SU-DHL-6 (cell line): ENCODE results near the gene HSD11B2.

Experiments used
- H2AFZ ChIP-seq: fragments of 200-600 bp; sonication (generic); 2 replicates; pipeline ENCODE4 v1.6.1; 2014; ENCODE audit warnings: low read depth, mild to moderate bottlenecking, moderate library complexity, mixed read lengths, antibody characterized with exemption, low read length; ENCODE audit not compliant: severe bottlenecking
- H3F3A ChIP-seq: fragments of 200-600 bp; shearing (Covaris generic); 2 replicates; pipeline ENCODE4 v1.6.0; 2016; ENCODE audit warnings: antibody characterized with exemption, mild to moderate bottlenecking; ENCODE audit not compliant: insufficient read depth
- H3K27ac ChIP-seq: fragments of 200-600 bp; sonication (generic); 2 replicates; pipeline ENCODE4 v1.5.1; 2016; ENCODE audit warnings: low read depth, mild to moderate bottlenecking, low read length, moderate library complexity, mixed read lengths
- H3K27me3 ChIP-seq: fragments of 200-600 bp; sonication (generic), shearing (Covaris generic); 2 replicates; pipeline ENCODE4 v1.6.0; 2014; ENCODE audit warnings: mild to moderate bottlenecking, low read length
- H3K36me3 ChIP-seq: fragments of 200-600 bp; sonication (generic); 2 replicates; pipeline ENCODE4 v1.6.1; 2014; ENCODE audit warnings: mild to moderate bottlenecking, low read length, mixed read lengths
- H3K4me2 ChIP-seq: fragments of 300-600, 200-600 bp; shearing (Covaris generic), sonication (generic); 2 replicates; pipeline ENCODE4 v1.6.0; 2014; ENCODE audit warnings: low read length, low read depth, mild to moderate bottlenecking; ENCODE audit not compliant: poor library complexity, severe bottlenecking
- H3K4me3 ChIP-seq: fragments of 200-600 bp; sonication (generic); 2 replicates; pipeline ENCODE4 v1.5.1; 2014; ENCODE audit warnings: antibody characterized with exemption, low read length, mild to moderate bottlenecking, mixed read lengths; ENCODE audit not compliant: insufficient read depth, poor library complexity, severe bottlenecking
- H3K79me2 ChIP-seq: fragments of 200-600 bp; sonication (generic); 2 replicates; pipeline ENCODE4 v1.6.1; 2014; ENCODE audit warnings: mild to moderate bottlenecking, low read length, moderate library complexity; ENCODE audit not compliant: insufficient read depth
- H3K9ac ChIP-seq: fragments of 200-600 bp; sonication (generic); 2 replicates; pipeline ENCODE4 v1.7.0; 2014; ENCODE audit warnings: mild to moderate bottlenecking, low read length
- H3K9me2 ChIP-seq: fragments of 200-600 bp; sonication (generic); replicated peaks from 2 replicates; pipeline ENCODE4 v1.6.1; 2014; ENCODE audit warnings: low read length; ENCODE audit not compliant: insufficient read depth
- H3K9me3 ChIP-seq: fragments of 200-600 bp; sonication (generic); 2 replicates; pipeline ENCODE4 v1.6.1; 2014; ENCODE audit warnings: low read length, mixed read lengths; ENCODE audit not compliant: insufficient read depth
- H4K20me1 ChIP-seq: fragments of 200-600 bp; sonication (generic); 2 replicates; pipeline ENCODE4 v1.6.1; 2014; ENCODE audit warnings: low read depth, mild to moderate bottlenecking, antibody characterized with exemption, low read length, moderate library complexity, mixed read lengths
- CTCF ChIP-seq: fragments of 200-600 bp; sonication (generic); IDR thresholded peaks from one replicate; pipeline ENCODE4 v1.5.1; 2017; ENCODE audit warnings: antibody characterized with exemption, mild to moderate bottlenecking, low read length, moderate library complexity; ENCODE audit not compliant: insufficient read depth, poor library complexity, severe bottlenecking
- EZH2phosphoT487 ChIP-seq: fragments of 200-600 bp; sonication (generic), shearing (Covaris generic); conservative IDR thresholded peaks from 2 replicates; pipeline ENCODE4 v1.6.1; 2018; ENCODE audit warnings: mild to moderate bottlenecking, antibody characterized with exemption, low read length, moderate library complexity, mixed read lengths

The HSD11B2 gene

GRCh38 chr16:67463059-67463458 lies 32.1 kb downstream of the HSD11B2 start:
- Histone ChIP-seq H3K27me3 (no peaks in the 10 kb centered on the region), H3K79me2 (peaks cover 66% of the 10 kb centered on the region), H3K27ac (no peak overlapping the region), H3F3A (no peaks in the 10 kb centered on the region), H3K4me3 (no peak overlapping the region), H2AFZ (no peak overlapping the region), H3K36me3 (no peaks in the 10 kb centered on the region), H4K20me1 (no peaks in the 10 kb centered on the region), H3K9ac (no peak overlapping the region), H3K4me2 (no peak overlapping the region), H3K9me3 (no peaks in the 10 kb centered on the region), H3K9me2 (no peaks in the 10 kb centered on the region)
- TF ChIP-seq CTCF = no peak
- TF ChIP-seq EZH2phosphoT487 = no peak

GRCh38 chr16:67463691-67464090 lies 32.8 kb downstream of the HSD11B2 start:
- Histone ChIP-seq H3F3A (no peaks in the 10 kb centered on the region), H3K27me3 (no peaks in the 10 kb centered on the region), H3K4me3 (no peak overlapping the region), H3K79me2 (peaks cover 68% of the 10 kb centered on the region), H3K9ac (no peak overlapping the region), H2AFZ (no peak overlapping the region), H3K9me3 (no peaks in the 10 kb centered on the region), H4K20me1 (no peaks in the 10 kb centered on the region), H3K4me2 (no peak overlapping the region), H3K27ac (no peak overlapping the region), H3K9me2 (no peaks in the 10 kb centered on the region), H3K36me3 (no peaks in the 10 kb centered on the region)
- TF ChIP-seq CTCF (no peak), EZH2phosphoT487 (no peak)

DNA sequence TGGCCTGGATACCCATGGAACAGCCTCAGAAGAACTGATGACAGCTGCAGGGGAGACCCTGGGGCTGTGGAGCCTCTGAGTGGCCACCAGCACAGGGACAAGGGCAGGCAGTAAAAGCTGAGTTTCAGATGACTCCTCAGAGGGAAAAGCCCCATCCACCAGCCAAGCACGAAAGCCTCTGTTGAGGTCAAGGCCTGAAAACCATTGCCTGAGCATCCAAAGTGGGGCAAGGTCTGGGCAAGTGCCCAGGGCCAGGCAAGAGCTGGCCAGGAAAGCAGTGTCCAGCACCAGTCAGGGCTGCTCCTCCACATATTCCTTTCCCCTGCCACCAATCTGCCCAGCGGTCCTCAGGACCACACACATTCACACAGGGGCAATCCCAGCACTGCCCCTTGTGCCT lies 33.6 kb downstream of the HSD11B2 start:
- Histone ChIP-seq H3K4me2 (no peak overlapping the region), H3K27ac (no peak overlapping the region), H3K27me3 (no peaks in the 10 kb centered on the region), H3K36me3 (no peaks in the 10 kb centered on the region), H3K9me2 (no peaks in the 10 kb centered on the region), H3K79me2 (peaks cover 77% of the 10 kb centered on the region), H2AFZ (no peak overlapping the region), H3K9ac (no peak overlapping the region), H3K9me3 (no peaks in the 10 kb centered on the region), H4K20me1 (no peaks in the 10 kb centered on the region), H3K4me3 (no peak overlapping the region), H3F3A (no peaks in the 10 kb centered on the region)
- TF ChIP-seq EZH2phosphoT487 = no peak
- no peak for TF ChIP-seq CTCF
